KMS-11 (cell line): ENCODE results near the gene COL7A1.

ENCODE experiments used
- H2AFZ ChIP-seq: fragments of 200-600 bp; sonication (generic); 2 replicates; pipeline ENCODE4 v1.6.1; 2016; ENCODE audit warnings: antibody characterized with exemption, mixed run types, low read depth
- H3K27ac ChIP-seq: fragments of 200-600 bp; sonication (generic); 2 replicates; pipeline ENCODE4 v1.6.1; 2016; ENCODE audit warnings: mild to moderate bottlenecking, mixed run types
- H3K27me3 ChIP-seq: fragments of 200-600 bp; sonication (generic); 2 replicates; pipeline ENCODE4 v1.6.1; 2017; ENCODE audit warnings: mild to moderate bottlenecking, low read depth, mixed run types, moderate library complexity; ENCODE audit not compliant: insufficient read depth
- H3K36me3 ChIP-seq: fragments of 200-600 bp; sonication (generic); 2 replicates; pipeline ENCODE4 v1.6.1; 2017; ENCODE audit warnings: mild to moderate bottlenecking, mixed run types; ENCODE audit not compliant: insufficient read depth
- H3K4me1 ChIP-seq: fragments of 200-600 bp; sonication (generic); 2 replicates; pipeline ENCODE4 v1.6.1; 2016; ENCODE audit warnings: mild to moderate bottlenecking, low read depth, mixed run types; ENCODE audit not compliant: poor library complexity, severe bottlenecking
- H3K4me2 ChIP-seq: fragments of 200-600 bp; sonication (generic); 2 replicates; pipeline ENCODE4 v1.7.0; 2016; ENCODE audit warnings: mild to moderate bottlenecking, mixed run types
- H3K4me3 ChIP-seq: fragments of 200-600 bp; sonication (generic); IDR thresholded peaks from 2 replicates; pipeline ENCODE4 v1.6.1; 2017; ENCODE audit warnings: low read depth, low read length, mixed read lengths; ENCODE audit not compliant: insufficient read depth
- H3K79me2 ChIP-seq: fragments of 200-600 bp; sonication (generic); 2 replicates; pipeline ENCODE4 v1.6.1; 2016; ENCODE audit warnings: low read depth, mixed run types; ENCODE audit not compliant: insufficient read depth
- H3K9ac ChIP-seq: fragments of 200-600 bp; sonication (generic); 2 replicates; pipeline ENCODE4 v1.6.1; 2016; ENCODE audit warnings: mild to moderate bottlenecking, mixed run types
- H4K20me1 ChIP-seq: fragments of 200-600 bp; sonication (generic); 2 replicates; pipeline ENCODE4 v1.6.1; 2016; ENCODE audit warnings: mild to moderate bottlenecking, mixed run types; ENCODE audit not compliant: insufficient read depth
- TF ChIP-seq, protein P1 (sequence below): fragments of 200-600 bp; sonication (generic); conservative IDR thresholded peaks from 2 replicates; pipeline ENCODE4 v1.6.1; 2017; ENCODE audit warnings: low read depth, mild to moderate bottlenecking, antibody characterized with exemption, low read length, moderate library complexity, mixed read lengths

The COL7A1 gene

DNA sequence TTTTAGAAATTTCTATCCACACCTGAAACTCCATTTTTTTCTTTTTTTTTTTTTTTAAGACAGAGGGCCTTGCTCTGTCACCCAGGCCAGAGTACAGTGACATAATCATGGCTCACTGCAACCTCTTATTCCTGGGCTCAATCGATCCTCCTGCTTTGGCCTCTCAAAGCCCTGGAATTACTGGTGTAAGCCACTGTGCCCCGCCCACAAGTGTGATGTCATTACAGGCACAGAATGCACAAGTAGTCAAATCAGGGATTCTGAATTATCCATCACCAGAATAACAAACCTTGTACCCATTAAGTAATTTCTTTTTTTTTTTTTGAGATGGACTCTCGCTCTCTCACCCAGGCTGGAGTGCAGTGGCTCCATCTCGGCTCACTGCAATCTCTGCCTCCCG lies 12.4 kb upstream of the COL7A1 start:
- no peak overlapping the region for H3K4me2 ChIP-seq
- H3K27me3 ChIP-seq = no peaks in the 10 kb centered on the region
- no peak overlapping the region for H3K4me3 ChIP-seq
- H3K27ac ChIP-seq = no peak overlapping the region
- no peak overlapping the region for H2AFZ ChIP-seq
- TF ChIP-seq, protein P1, sequence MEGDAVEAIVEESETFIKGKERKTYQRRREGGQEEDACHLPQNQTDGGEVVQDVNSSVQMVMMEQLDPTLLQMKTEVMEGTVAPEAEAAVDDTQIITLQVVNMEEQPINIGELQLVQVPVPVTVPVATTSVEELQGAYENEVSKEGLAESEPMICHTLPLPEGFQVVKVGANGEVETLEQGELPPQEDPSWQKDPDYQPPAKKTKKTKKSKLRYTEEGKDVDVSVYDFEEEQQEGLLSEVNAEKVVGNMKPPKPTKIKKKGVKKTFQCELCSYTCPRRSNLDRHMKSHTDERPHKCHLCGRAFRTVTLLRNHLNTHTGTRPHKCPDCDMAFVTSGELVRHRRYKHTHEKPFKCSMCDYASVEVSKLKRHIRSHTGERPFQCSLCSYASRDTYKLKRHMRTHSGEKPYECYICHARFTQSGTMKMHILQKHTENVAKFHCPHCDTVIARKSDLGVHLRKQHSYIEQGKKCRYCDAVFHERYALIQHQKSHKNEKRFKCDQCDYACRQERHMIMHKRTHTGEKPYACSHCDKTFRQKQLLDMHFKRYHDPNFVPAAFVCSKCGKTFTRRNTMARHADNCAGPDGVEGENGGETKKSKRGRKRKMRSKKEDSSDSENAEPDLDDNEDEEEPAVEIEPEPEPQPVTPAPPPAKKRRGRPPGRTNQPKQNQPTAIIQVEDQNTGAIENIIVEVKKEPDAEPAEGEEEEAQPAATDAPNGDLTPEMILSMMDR = no peak
- H3K79me2 ChIP-seq = peaks cover 10% of the 10 kb centered on the region
- H3K4me1 ChIP-seq = peaks cover 7% of the 10 kb centered on the region
- no peaks in the 10 kb centered on the region for H4K20me1 ChIP-seq
- H3K9ac ChIP-seq = no peak overlapping the region
- H3K36me3 ChIP-seq = no peaks in the 10 kb centered on the region

DNA sequence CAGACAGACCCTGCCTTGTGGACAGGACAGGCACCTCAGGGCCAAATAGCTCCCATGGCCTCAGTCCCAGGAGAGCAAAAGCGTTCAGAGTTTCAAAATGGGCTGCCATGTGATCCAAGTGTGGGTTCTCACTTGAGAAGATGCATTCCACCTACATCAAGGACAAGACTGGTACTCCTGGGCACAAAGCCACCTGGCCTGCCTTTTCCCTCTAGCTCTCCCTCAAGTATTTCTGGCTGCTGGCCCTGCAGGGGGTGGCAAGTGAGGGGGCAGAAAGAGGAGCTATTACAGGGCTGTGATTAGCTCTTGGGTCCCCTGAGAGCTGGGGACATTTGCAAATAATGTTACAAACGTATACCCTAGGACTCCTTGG lies 6.5 kb upstream of the COL7A1 start:
- Histone ChIP-seq H3K27ac (no peak overlapping the region), H3K4me3 (no peak overlapping the region), H3K36me3 (no peaks in the 10 kb centered on the region), H4K20me1 (no peaks in the 10 kb centered on the region), H3K4me2 (no peak overlapping the region), H2AFZ (no peak overlapping the region), H3K79me2 (no peaks in the 10 kb centered on the region), H3K9ac (no peak overlapping the region), H3K4me1 (no peaks in the 10 kb centered on the region), H3K27me3 (no peaks in the 10 kb centered on the region)
- TF ChIP-seq, protein P1 = no peak

DNA sequence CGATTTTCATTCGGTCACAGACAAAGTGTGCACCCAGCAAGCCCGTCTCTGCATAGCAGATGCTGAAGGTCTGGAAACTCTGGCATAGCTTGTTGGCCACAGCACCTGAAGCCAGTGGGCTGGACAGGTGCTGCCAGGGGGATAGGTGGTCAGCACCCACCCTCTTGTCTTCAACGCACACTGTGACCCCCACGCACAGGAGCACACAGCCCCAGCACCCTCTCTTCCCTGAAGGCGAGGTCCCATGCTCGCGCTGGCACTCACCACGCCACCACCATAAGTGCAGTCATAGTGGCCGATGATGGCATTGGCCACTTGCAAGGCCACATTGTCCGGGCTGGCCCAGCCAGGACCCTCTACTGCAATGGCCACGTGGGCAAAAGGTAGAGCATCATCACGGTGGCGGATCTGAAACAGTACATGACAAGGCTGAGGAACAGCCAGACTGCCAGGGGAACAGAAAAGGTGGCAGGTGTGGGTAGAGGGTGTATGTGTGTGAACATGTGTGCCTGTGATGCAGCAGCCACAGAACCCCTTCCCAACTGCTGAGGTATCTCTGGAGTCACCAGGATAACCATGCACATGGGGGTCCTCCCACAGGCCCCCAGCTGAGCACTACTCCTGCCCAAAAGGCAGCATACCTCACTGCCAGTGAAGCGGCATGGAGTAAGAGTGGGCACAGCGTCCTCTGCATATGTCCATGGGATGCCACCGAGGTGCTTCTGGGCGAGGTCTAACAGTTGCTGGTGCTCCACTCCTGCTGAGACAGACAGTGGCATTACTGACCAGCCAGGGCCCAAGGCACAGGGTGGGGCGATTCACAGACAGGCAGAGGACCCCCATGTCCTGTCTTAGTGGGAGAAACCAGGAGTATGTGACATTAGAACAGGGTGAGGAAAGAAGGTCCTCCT lies 5.8 kb upstream of the COL7A1 start:
- Histone ChIP-seq H2AFZ (no peak overlapping the region), H3K79me2 (no peaks in the 10 kb centered on the region), H3K4me1 (no peaks in the 10 kb centered on the region), H3K9ac (no peak overlapping the region), H3K27me3 (no peaks in the 10 kb centered on the region), H3K4me3 (no peak overlapping the region), H3K4me2 (no peak overlapping the region), H4K20me1 (no peaks in the 10 kb centered on the region), H3K36me3 (no peaks in the 10 kb centered on the region), H3K27ac (no peak overlapping the region)
- TF ChIP-seq, protein P1 = no peak

DNA sequence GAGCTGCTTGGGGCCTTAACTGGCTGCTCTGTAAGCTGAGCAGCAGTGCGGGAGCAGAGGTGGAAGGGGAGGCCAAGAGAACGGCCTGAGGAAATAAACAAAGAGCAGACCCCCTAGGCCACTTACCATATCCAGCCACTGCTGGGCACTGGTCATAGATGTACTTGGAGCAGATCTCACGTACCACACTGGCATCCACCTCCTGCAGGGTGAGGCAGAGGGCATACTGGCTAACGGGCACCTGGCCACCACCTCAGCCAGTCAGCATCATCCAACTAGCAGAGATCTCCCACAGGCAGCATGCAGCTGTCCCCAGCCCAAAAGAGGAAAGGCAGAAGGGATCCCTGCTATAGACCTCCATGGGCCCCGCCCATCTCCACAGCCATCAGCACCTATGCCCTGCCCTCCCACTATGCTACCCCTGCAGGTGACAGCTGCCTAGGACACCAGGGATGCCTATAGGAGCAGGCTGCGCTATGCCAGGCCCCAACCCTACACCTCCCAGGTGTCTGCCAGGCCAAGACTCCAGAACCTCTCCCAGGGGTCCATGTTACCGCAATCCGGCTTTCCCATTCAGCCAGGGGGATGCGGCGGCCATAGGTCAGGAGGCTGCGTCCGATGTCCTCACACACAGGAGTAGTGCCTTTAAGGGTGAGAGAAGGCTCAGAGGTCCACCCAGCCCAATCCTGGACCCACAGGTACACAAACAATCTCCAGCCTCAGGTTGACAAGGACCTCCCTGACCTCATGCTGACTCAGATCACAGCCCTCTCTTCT lies 4.6 kb upstream of the COL7A1 start:
- H3K27ac ChIP-seq = no peak overlapping the region
- H2AFZ ChIP-seq = no peak overlapping the region
- no peaks in the 10 kb centered on the region for H3K4me1 ChIP-seq
- no peak overlapping the region for H3K4me2 ChIP-seq
- no peaks in the 10 kb centered on the region for H3K36me3 ChIP-seq
- TF ChIP-seq, protein P1 = no peak
- H4K20me1 ChIP-seq = no peaks in the 10 kb centered on the region
- H3K27me3 ChIP-seq = no peaks in the 10 kb centered on the region
- no peaks in the 10 kb centered on the region for H3K79me2 ChIP-seq
- H3K9ac ChIP-seq = no peak overlapping the region
- no peak overlapping the region for H3K4me3 ChIP-seq
